ENCODE measurements around the gene RNF213. TPM values are rescaled to one million over a fixed set of nuclear protein-coding genes. Genes with fewer than 3 reads are reported as not detected.

Gene RNF213
- total RNA-seq, 2 experiments from 2014 or later, result 152 TPM

GRCh38 chr17:80246726-80247125, 13.9 kb upstream of the RNF213 start:
- ChIA-PET CTCF (no interaction called here), POLR2A (no interaction called here)

GRCh38 chr17:80247561-80247960, 13.1 kb upstream of the RNF213 start:
- CTCF ChIA-PET, result no interaction called here
- POLR2A ChIA-PET, result no interaction called here

GRCh38 chr17:80248001-80248893, 12.4 kb upstream of the RNF213 start:
- ChIA-PET POLR2A (interaction anchor here (1.0 kb wide), 1 partner anchor 18 kb away, joined by 5 read pairs; no protein-coding TSS in a partner anchor), CTCF (no interaction called here)

GRCh38 chr17:80248894-80249710, 11.6 kb upstream of the RNF213 start:
- ChIA-PET CTCF (no interaction called here), POLR2A (interaction anchor here (1.0 kb wide), 1 partner anchor 17 kb away, joined by 5 read pairs; no protein-coding TSS in a partner anchor)

GRCh38 chr17:80251966-80252365, 8.7 kb upstream of the RNF213 start:
- CTCF ChIA-PET, result interaction anchor here (1.0 to 4.7 kb wide), 3 partner anchors 49 to 106 kb away, joined by 3 to 29 read pairs (median 4); no protein-coding TSS in a partner anchor

GRCh38 chr17:80252871-80253270, 7.8 kb upstream of the RNF213 start:
- CTCF ChIA-PET, result interaction anchor here (0.8 to 4.7 kb wide), 6 partner anchors 11 to 170 kb away, joined by 3 to 29 read pairs (median 4); no protein-coding TSS in a partner anchor
- POLR2A ChIA-PET, result no interaction called here

More at GRCh38 chr17:80251966-80252365, 8.7 kb upstream of the RNF213 start:
- POLR2A ChIA-PET, result interaction anchor here (0.6 kb wide), 1 partner anchor 13 kb away, joined by 3 read pairs; no protein-coding TSS in a partner anchor

GRCh38 chr17:80253631-80254395, 6.8 kb upstream of the RNF213 start:
- ChIA-PET CTCF (interaction anchor here (0.9 to 4.7 kb wide), 3 partner anchors 10 to 58 kb away, joined by 3 to 29 read pairs (median 11); no protein-coding TSS in a partner anchor), POLR2A (interaction anchor here (1.3 to 1.9 kb wide), 2 partner anchors 12 to 34 kb away, joined by 5 to 8 read pairs; partner anchors contain the start of gene SGSH)

- ChIA-PET POLR2A (interaction anchor here (0.6 to 1.9 kb wide), 4 partner anchors 9 to 1449 kb away, joined by 3 to 8 read pairs (median 6); partner anchors contain the start of gene SGSH), CTCF (interaction anchor here (0.7 to 4.7 kb wide), 4 partner anchors 9 to 153 kb away, joined by 3 to 29 read pairs (median 8); partner anchors contain the start of gene GAA)
Observed at GRCh38 chr17:80254396-80255251, 6.0 kb upstream of the RNF213 start.

- CTCF ChIA-PET, result interaction anchor here (1.8 to 4.7 kb wide), 2 partner anchors 60 to 154 kb away, joined by 3 to 29 read pairs; partner anchors contain the start of gene GAA
- POLR2A ChIA-PET, result interaction anchor here (1.4 to 1.9 kb wide), 2 partner anchors 9 to 36 kb away, joined by 8 read pairs; partner anchors contain the start of gene SGSH
Observed at GRCh38 chr17:80256034-80256350, 4.7 kb upstream of the RNF213 start.

GRCh38 chr17:80257716-80258213, 2.9 kb upstream of the RNF213 start:
- POLR2A ChIA-PET, result interaction anchor here (0.7 kb wide), 1 partner anchor 1256 kb away, joined by 3 read pairs; no protein-coding TSS in a partner anchor
- CTCF ChIA-PET, result interaction anchor here (0.9 kb wide), 1 partner anchor 39 kb away, joined by 5 read pairs; no protein-coding TSS in a partner anchor

- CTCF ChIA-PET, result interaction anchor here (0.9 kb wide), 1 partner anchor 40 kb away, joined by 5 read pairs; no protein-coding TSS in a partner anchor
- POLR2A ChIA-PET, result interaction anchor here (0.7 to 1.2 kb wide), 4 partner anchors 13 to 1255 kb away, joined by 3 to 6 read pairs (median 3); no protein-coding TSS in a partner anchor
Observed at GRCh38 chr17:80258296-80258695, 2.4 kb upstream of the RNF213 start.

GRCh38 chr17:80259457-80260068, 1.1 kb upstream of the RNF213 start:
- CTCF ChIA-PET, result no interaction called here
- POLR2A ChIA-PET, result interaction anchor here (1.1 to 1.3 kb wide), 3 partner anchors 14 to 64 kb away, joined by 3 to 6 read pairs (median 6); no protein-coding TSS in a partner anchor

- ChIA-PET POLR2A (interaction anchor here (1.3 kb wide), 1 partner anchor 41 kb away, joined by 6 read pairs; no protein-coding TSS in a partner anchor), CTCF (no interaction called here)
Observed at GRCh38 chr17:80260069-80260535, 550 bp upstream of the RNF213 start.

GRCh38 chr17:80261159-80261894, 675 bp downstream of the RNF213 start:
- ChIA-PET POLR2A (no interaction called here), CTCF (interaction anchor here (1.1 kb wide), 1 partner anchor 26 kb away, joined by 3 read pairs; no protein-coding TSS in a partner anchor)

- POLR2A ChIA-PET, result no interaction called here
Observed at GRCh38 chr17:80261895-80262279, 1.2 kb downstream of the RNF213 start.

GRCh38 chr17:80262291-80262690, 1.6 kb downstream of the RNF213 start:
- POLR2A ChIA-PET, result no interaction called here
- CTCF ChIA-PET, result interaction anchor here (1.1 to 2.9 kb wide), 2 partner anchors 8 to 25 kb away, joined by 3 to 11 read pairs; no protein-coding TSS in a partner anchor

More at GRCh38 chr17:80261895-80262279, 1.2 kb downstream of the RNF213 start:
- CTCF ChIA-PET, result interaction anchor here (1.1 to 2.9 kb wide), 2 partner anchors 8 to 25 kb away, joined by 3 to 11 read pairs; no protein-coding TSS in a partner anchor

All from activated CD8-positive, alpha-beta memory T cell treated with anti-CD3 and anti-CD28 coated beads for 36 hours (primary cell).